HG02759 (cell line): ENCODE results near the gene IL17A.
"Not testable (repeated sequence)": the region's sequence is repeated elsewhere in the genome, so short reads cannot be mapped to it uniquely, and the experiment has no call there.

Source experiments
- ATAC-seq: cut with Tn5 transposase; IDR thresholded peaks from one replicate; pipeline ENCODE4 v1.9.1; 2021; ENCODE audit warnings: mild to moderate bottlenecking, moderate library complexity; ENCODE audit not compliant: unreplicated experiment

IL17A gene

GRCh38 chr6:52162940-52163908 is 23.0 kb upstream of the IL17A start:
- peak; percentile 60 for ATAC-seq

DNA sequence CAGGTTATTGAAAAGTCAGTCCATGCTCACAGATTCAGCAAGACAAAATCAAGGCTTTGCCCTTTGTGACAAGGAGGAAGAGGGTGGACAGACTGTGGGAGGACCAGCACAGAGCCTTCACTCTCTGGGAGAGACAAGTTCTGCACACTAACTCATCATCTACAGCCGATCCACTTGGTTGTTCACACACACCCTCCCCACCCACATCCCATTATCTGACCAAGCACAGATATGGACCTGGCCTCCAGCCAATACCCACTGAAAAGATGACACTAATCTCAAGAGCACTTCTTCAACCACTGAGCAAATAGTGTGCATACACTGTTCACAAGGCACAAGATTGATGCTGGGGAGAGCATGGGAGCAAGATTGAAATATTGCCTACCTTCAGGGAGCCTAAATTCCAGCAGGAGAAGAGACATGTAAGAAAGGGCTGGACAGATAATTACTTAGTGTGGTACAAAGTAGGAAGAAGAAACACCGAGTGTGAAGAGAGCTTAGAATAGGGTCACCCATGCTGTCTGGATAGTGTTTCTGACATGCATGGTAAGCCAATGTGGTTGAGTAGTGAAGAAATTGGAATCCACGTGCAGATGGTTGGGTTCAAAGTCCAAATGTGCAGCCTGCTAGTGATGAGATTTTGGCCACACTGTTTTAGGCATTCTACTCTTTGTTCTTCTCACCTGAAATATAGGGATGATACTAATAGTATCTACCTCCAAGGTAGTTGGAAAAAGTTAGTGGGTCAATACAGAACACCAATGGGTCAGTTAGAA is 21.7 kb upstream of the IL17A start:
- ATAC-seq = no peak

- no peak for ATAC-seq
Measured at GRCh38 chr6:52167267-52167666, 18.9 kb upstream of the IL17A start.

DNA sequence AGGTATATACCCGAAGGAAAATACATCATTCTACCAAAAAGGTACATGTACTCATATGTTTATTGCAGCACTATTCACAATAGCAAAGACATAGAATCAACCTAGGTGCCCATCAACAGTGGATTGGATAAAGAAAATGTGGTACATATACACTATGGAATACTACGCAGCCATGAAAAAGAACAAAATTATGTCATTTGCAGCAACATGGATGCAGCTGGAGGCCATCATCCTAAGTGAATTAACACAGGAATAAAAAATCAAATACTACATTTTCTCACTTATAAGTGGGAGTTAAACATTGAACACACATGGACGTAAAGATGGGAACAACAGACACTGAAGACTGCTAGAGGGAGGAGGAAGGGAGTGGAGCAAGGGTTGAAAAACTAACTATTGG is 17.8 kb upstream of the IL17A start:
- not testable (repeated sequence) for ATAC-seq

DNA sequence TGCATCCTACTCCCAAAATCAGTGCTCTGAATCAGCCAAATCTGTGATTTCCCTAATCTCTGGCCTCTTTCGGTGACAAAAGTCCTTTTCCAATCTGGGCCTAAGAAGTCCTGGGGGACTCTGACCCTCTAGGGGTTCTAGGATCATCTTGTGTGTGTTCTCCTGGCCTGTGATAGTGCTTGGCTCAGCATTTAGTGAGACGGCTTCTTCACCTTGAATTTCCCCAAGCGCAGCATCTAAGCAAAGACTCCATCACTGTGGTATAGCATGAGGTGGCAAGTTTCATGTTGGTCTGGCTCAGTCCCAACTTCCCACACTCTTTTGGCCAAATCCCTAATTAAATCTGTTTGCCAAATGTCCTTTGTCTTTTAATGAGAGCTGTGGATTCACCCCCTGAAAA is 12.1 kb upstream of the IL17A start:
- no peak for ATAC-seq

DNA sequence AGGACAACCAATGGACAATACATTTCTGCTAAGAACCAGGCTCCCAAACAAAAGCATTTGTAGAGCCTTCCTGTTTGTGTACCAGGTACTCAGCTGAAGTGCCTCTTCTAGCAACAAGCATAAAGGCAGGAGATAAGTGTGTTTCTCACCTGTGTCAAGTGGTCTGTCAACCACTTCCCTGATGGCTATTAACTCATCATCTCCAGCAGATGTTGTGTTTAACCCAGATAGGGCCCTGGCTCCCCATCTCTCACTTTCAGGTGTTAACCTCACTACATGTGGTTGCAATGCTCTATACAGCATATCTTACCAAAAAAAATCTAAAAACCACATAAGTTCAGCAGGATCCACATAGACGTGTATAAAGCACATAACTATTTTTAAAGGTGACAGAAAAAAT is 9.6 kb upstream of the IL17A start:
- peak; percentile 56 for ATAC-seq

DNA sequence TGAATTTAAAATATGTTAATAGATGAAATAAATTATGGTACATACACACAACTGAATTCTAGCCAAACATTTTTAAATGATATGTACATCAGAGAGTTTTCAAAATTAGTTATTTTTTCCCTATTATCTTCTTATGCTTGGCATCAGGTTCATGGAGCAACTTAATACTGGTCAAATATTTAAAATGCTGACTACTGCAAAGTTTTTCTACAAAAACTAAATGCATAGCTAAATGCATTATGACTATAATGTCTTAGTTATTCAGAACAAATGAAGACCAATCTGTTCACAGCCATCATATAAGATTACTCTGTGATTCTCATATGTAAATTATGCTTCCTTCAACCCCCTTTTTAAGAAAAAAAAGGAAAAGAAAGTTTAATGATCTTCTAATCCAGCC is 8.2 kb upstream of the IL17A start:
- ATAC-seq = no peak

DNA sequence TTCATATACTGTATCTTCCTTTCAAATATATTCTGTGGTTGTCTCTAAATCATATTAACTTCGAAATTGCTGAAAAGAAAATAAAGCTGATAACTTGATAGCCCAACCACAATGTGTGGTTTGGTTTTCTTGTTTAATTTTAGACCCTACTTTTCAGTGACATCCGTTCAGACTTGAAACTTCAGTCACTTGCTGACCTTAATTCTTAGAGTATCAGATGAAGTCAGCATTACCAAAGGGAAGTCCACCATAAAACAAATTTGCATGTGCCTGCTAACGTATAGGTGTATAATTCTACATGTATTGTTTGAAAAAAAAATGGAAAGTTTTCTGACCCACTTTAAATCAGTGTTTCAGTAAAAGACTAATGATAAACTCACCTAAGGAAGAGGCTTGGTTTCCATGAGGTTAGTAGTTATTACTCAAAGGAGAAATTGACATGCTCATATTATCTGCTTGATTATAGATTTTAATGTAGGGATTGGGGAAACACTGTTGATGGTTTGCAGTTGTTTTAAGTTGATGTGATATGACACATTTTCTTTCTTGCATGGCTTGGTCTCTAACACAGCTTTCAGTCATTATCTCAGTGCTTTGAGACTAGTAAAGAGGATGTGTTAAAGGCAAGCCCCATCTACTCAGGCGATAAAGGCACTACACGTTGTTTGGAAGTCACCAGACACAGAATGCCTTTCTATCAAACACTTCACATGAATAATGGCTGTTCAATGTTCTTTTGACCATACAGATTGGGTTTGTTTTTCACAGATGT is 5.2 kb upstream of the IL17A start:
- ATAC-seq = peak; percentile 81

DNA sequence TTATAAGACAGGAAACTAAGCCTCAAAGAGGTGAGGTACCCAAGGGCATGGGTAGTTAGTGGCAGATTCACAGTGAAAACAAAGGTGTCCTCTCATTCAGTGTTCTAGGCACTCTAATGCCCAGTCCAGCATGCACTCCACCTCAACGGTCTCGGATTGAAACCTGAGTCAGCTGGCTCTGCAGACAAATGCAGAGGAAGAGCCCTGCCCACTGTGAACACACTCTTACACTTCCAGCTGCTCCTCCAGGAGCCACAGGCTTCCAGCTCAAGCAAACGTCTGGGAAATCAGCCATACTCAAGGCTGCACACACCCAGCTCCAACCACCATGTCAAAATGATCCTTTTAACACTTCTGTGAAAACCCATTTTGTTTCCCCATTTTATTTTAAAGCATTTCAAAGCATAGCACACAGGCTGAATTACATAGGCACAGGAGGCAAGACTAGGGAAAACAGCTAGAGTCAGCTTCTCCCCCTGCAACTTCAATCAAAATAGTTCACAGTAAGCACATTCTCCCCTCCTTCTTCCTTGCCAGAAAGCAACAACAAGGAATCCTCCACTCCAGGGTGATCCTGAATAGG is 3.0 kb upstream of the IL17A start:
- no peak for ATAC-seq

DNA sequence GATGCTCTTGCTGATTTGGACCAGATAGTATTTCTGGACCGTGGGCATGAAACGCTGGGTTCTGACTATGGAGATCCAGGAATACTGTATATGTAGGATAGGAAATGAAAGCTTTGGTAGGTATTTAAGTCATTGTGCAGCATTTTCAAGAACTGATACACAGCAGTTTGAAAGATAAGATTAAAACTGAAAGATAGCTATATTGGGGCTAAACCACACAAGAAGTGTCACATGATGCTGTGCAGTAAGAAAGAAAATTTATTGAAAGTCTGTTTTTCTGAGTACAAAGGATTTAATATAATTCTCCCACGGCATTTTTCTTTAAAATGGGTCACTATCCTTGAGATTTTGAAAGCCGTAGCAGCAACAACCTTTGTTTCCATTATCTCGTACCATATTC is 305 bp downstream of the IL17A start:
- ATAC-seq = peak; percentile 70

DNA sequence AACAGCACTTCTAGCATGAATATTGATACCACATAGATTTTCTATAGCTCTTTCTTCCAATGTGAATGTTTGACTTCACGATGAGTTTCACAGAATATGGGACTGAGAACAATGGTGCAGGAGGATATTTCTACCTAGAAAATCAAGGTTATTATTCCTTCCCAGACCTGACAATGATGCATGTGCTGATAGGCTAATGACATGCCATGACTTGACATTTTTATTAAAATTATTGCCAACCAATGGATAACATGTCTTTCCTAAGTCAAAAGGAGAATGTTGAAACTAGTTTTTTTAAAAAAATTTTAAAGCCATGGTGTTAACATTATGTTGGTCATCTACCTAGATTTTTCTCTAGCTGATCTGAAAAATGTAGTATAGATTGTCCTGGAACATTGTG is 923 bp downstream of the IL17A start:
- ATAC-seq = no peak

- ATAC-seq = no peak
Measured at GRCh38 chr6:52189974-52190373, 3.8 kb downstream of the IL17A start.

DNA sequence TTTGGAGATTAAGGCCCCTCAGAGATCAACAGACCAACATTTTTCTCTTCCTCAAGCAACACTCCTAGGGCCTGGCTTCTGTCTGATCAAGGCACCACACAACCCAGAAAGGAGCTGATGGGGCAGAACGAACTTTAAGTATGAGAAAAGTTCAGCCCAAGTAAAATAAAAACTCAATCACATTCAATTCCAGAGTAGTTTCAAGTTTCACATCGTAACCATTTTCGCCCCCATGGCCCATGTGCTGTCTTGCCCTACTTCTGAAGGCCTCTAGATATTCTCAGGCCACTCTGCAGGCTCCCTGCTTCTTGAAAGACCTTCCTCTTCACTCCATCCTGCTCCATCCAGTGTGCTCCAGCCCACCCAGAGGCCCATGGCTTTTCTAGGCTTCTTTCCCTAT is 4.2 kb downstream of the IL17A start:
- peak; percentile 61 for ATAC-seq

- ATAC-seq = no peak
Measured at GRCh38 chr6:52191824-52192223, 5.6 kb downstream of the IL17A start.

DNA sequence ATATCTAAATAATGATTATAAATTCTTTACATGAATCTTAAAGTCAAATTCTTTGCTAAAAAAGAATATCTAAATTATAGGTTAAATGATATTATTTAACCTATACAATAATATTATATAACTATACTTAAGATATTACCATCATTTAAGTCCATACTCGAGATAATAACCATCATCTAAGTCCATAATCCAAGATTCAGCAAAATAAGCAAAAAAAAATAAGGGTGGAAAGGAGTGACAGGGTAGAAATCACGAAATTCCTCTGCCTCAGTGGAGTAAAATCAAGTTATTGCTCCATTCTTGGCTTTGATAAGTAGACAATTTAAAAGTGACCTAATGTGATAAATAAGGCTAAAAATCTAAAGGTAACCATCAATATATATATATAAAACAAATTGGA is 9.7 kb downstream of the IL17A start:
- ATAC-seq = no peak

- not testable (repeated sequence) for ATAC-seq
Measured at GRCh38 chr6:52200088-52200487, 13.9 kb downstream of the IL17A start.

GRCh38 chr6:52201046-52201445 is 14.9 kb downstream of the IL17A start:
- ATAC-seq = no peak

DNA sequence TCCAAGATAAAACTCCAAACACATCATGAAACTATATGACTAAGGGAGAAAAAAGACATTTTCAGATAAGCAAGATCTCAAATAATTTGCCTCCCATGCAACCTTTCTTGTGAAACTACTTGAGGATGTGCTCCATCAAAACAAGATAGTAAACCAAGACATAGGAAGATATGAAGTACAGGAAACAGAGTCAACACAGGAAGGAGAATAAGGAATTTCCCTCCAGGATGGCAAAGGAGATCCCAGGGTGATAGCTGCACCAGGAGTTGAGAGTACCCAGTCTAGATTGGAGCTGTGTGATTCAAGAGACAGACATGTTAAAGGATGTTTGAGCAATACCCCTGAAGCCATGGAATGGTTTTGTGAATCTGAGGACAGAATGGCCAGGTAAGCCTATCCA is 15.3 kb downstream of the IL17A start:
- ATAC-seq = no peak

DNA sequence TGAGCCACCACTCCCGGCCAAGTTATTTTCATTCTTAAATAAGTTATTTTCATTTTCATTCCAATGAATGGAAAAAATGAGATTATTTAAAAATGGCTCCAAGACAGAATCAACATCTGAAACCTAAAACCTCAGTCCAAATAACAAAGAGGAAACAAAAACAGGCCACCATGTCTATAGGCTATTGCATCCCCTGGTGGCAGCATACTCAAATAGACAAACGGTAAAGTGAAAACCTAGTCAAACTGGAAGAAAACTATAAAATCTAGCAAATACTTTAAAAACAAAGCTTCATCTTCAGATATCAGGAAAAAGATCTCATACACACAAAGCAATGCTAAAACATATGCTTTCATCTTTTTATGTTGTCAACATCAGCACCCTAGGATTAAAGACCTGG is 20.9 kb downstream of the IL17A start:
- no peak for ATAC-seq

- ATAC-seq = no peak
Measured at GRCh38 chr6:52208612-52209011, 22.4 kb downstream of the IL17A start.

DNA sequence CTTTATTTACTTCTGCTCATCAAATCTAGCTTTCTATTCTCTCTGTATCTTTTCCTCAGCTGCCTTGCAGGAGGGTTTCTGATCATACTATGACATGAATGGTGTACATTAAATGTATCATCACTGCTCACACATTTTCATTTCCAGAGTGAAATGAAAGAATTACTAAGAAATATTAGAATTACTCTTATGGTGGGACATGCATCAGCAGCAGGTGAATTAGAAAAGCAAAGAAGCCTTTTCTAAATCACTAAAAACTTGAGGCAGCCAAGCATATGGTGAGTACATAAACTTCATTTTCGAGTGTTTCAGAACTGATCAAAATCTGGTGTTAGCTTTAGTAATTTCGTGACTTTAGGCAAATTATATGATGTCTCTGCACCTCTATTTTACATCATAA is 23.6 kb downstream of the IL17A start:
- ATAC-seq = peak; percentile 50
